HepG2 (cell line): Measurements from ENCODE around the gene ZBTB46. TPM values are rescaled to one million over a fixed set of nuclear protein-coding genes. Genes with fewer than 3 reads are reported as not detected.

Experiments used
- BRCA1 ChIP-seq: sonication (generic); formaldehyde crosslinking; IDR thresholded peaks from 2 replicates; pipeline ENCODE4 v1.4.0; 2020; ENCODE audit warnings: missing genetic modification reagents
- CBX2 ChIP-seq, 2 experiments: fragments of 200-600 bp in 1 of 2; sonication (generic); formaldehyde crosslinking in 1 of 2; IDR thresholded peaks; 2 replicates each; pipeline versions ENCODE4 v1.7.0 to v1.8.1; 2018 to 2022; ENCODE audit warnings: low read depth in 2 of 2, low read length in 1 of 2, mild to moderate bottlenecking in 1 of 2, missing genetic modification reagents in 1 of 2
- CREB1 ChIP-seq, 2 experiments: fragments of 450-650 bp in 1 of 2; IDR thresholded peaks; 2 replicates each; pipeline ENCODE4 v1.6.1; 2016 to 2017; ENCODE audit warnings: control low read depth in 1 of 2, mild to moderate bottlenecking in 1 of 2, missing compliant biosample characterization in 1 of 2, missing genetic modification characterization in 1 of 2
- FOSL2 ChIP-seq: sonication (generic); formaldehyde crosslinking; IDR thresholded peaks from 2 replicates; pipeline ENCODE4 v1.4.0; 2020; ENCODE audit warnings: missing genetic modification reagents
- HOMEZ ChIP-seq: IDR thresholded peaks from 2 replicates; pipeline ENCODE4 v1.6.1; 2016; ENCODE audit warnings: low read depth
- KDM5B ChIP-seq: sonication (generic); formaldehyde crosslinking; IDR thresholded peaks from 2 replicates; pipeline ENCODE4 v1.4.0; 2020; ENCODE audit warnings: missing genetic modification reagents, mild to moderate bottlenecking, borderline replicate concordance
- KLF6 ChIP-seq: IDR thresholded peaks from 2 replicates; pipeline ENCODE4 v1.8.0; 2016; ENCODE audit warnings: missing biosample characterization, missing genetic modification reagents
- MAFF ChIP-seq: IDR thresholded peaks from 2 replicates; pipeline ENCODE4 v1.6.1; 2011; ENCODE audit warnings: low read depth, low read length, improper control_type of control experiment
- NFATC3 ChIP-seq: sonication (generic); formaldehyde crosslinking; IDR thresholded peaks from 2 replicates; pipeline ENCODE4 v1.5.1; 2020; ENCODE audit warnings: mild to moderate bottlenecking, missing genetic modification reagents
- NFIB ChIP-seq: sonication (generic); formaldehyde crosslinking; IDR thresholded peaks from 2 replicates; pipeline ENCODE4 v1.9.0; 2021; ENCODE audit warnings: missing genetic modification reagents, mild to moderate bottlenecking, borderline replicate concordance
- NR2C2 ChIP-seq: sonication (generic); formaldehyde crosslinking; IDR thresholded peaks from 2 replicates; pipeline ENCODE4 v1.4.0; 2020; ENCODE audit warnings: missing genetic modification reagents, mild to moderate bottlenecking, moderate library complexity, borderline replicate concordance
- PCBP2 ChIP-seq: fragments of 200-400 bp; formaldehyde crosslinking; optimal IDR thresholded peaks from 2 replicates; pipeline ENCODE3; 2018; ENCODE audit warnings: low read length, low read depth; ENCODE audit not compliant: poor library complexity, severe bottlenecking
- PHF21A ChIP-seq: sonication (generic); formaldehyde crosslinking; IDR thresholded peaks from 2 replicates; pipeline ENCODE4 v1.5.0; 2020; ENCODE audit warnings: mild to moderate bottlenecking, missing genetic modification reagents
- SETDB1 ChIP-seq: sonication (generic); formaldehyde crosslinking; IDR thresholded peaks from 2 replicates; pipeline ENCODE4 v1.5.1; 2020; ENCODE audit warnings: missing genetic modification reagents, mild to moderate bottlenecking, borderline replicate concordance
- THYN1 ChIP-seq: sonication (generic); formaldehyde crosslinking; IDR thresholded peaks from 2 replicates; pipeline ENCODE4 v1.8.1; 2023; ENCODE audit warnings: low read depth, mild to moderate bottlenecking, moderate library complexity, missing genetic modification reagents, borderline replicate concordance
- TOPORS ChIP-seq: sonication (generic); formaldehyde crosslinking; IDR thresholded peaks from 2 replicates; pipeline ENCODE4 v1.8.0; 2023; ENCODE audit warnings: mild to moderate bottlenecking, missing genetic modification reagents
- ZBTB42 ChIP-seq: sonication (generic); formaldehyde crosslinking; IDR thresholded peaks from 2 replicates; pipeline ENCODE4 v1.5.0; 2020; ENCODE audit warnings: mild to moderate bottlenecking, missing genetic modification reagents
- ZBTB7B ChIP-seq: sonication (generic); formaldehyde crosslinking; IDR thresholded peaks from 2 replicates; pipeline ENCODE4 v1.4.0; 2020; ENCODE audit warnings: missing genetic modification reagents
- ZNF383 ChIP-seq: sonication (generic); formaldehyde crosslinking; IDR thresholded peaks from 2 replicates; pipeline ENCODE4 v1.4.0; 2020; ENCODE audit warnings: missing genetic modification reagents, mild to moderate bottlenecking, borderline replicate concordance
- ZNF513 ChIP-seq: sonication (generic); formaldehyde crosslinking; conservative IDR thresholded peaks from 2 replicates; pipeline ENCODE4 v1.5.0; 2020; ENCODE audit warnings: missing genetic modification reagents
- ZNF670 ChIP-seq: sonication (generic); formaldehyde crosslinking; IDR thresholded peaks from 2 replicates; pipeline ENCODE4 v1.8.0; 2022; ENCODE audit warnings: mild to moderate bottlenecking, missing genetic modification reagents, borderline replicate concordance
- ZNF672 ChIP-seq: sonication (generic); formaldehyde crosslinking; IDR thresholded peaks from 2 replicates; pipeline ENCODE4 v1.8.1; 2022; ENCODE audit warnings: missing genetic modification reagents
- ZNF770 ChIP-seq: sonication (generic); formaldehyde crosslinking; IDR thresholded peaks from 2 replicates; pipeline ENCODE4 v1.5.0; 2020; ENCODE audit warnings: mild to moderate bottlenecking, missing genetic modification reagents
- ZNF841 ChIP-seq: sonication (generic); formaldehyde crosslinking; IDR thresholded peaks from 2 replicates; pipeline ENCODE4 v1.8.1; 2023; ENCODE audit warnings: missing genetic modification reagents, borderline replicate concordance
- polyA plus RNA-seq, 8 experiments: library from polyadenylated mRNA; depleted of rRNA in 3 of 8; stranded (reverse) in 7 of 8; unstranded in 1 of 8; fragments of >200 nt; fragmentation: Illumina TruSeq in 4 of 8; extraction: Trizol in 4 of 8; gene quantifications; 2 replicates each; pipeline versions ENCODE4 v1.2.1 to v1.2.3, GENCODE V29; 2011 to 2016; ENCODE audit warnings: low read depth in 4 of 8, missing spikeins in 1 of 8, mixed read lengths in 1 of 8; ENCODE audit not compliant: insufficient read depth in 1 of 8
- total RNA-seq, 5 experiments: library from RNA; depleted of rRNA; stranded (reverse); fragments of >200 nt; fragmentation: Illumina TruSeq; extraction: Trizol; gene quantifications; 2 replicates each; pipeline ENCODE4 v1.2.3, GENCODE V29; 2016; ENCODE audit warnings: low read depth in 1 of 5

Gene ZBTB46
- total and polyA plus RNA-seq, 2 of the 13 experiments (the other 11 are each of a cell fraction or from before 2014, with no cell fraction given): 1.6 to 13.5 TPM

GRCh38 chr20:63744574-63745423 lies 86.3 kb downstream of the ZBTB46 start (continued):
- TF ChIP-seq TOPORS (CRISPR knock-in tag) (no peak), ZNF770 (no peak), SETDB1 (CRISPR knock-in tag) (no peak), NR2C2 (CRISPR knock-in tag) (0 out of 2 replicates have a peak, but pooled peaks have one; percentile 41), PCBP2 (no peak), NFIB (CRISPR knock-in tag) (no peak), PHF21A (no peak), KDM5B (CRISPR knock-in tag) (no peak), ZNF670 (CRISPR knock-in tag) (no peak), ZBTB42 (CRISPR knock-in tag) (no peak), NFATC3 (no peak), CBX2 (IDR thresholded peaks at IDR 0.05; ENCODE audit: low read depth, low read length) (no peak), CBX2 (CRISPR knock-in tag; IDR thresholded peaks at IDR 0.05; ENCODE audit: low read depth) (no peak), ZBTB7B (CRISPR knock-in tag) (peak; percentile 69), BRCA1 (no peak), MAFF (no peak), ZNF672 (CRISPR knock-in tag) (no peak), CREB1 (IDR thresholded peaks at IDR 0.05) (no peak), CREB1 (CRISPR knock-in tag; IDR thresholded peaks at IDR 0.05) (no peak), ZNF513 (CRISPR knock-in tag) (no peak), THYN1 (CRISPR knock-in tag) (no peak), HOMEZ (CRISPR knock-in tag) (no peak), FOSL2 (CRISPR knock-in tag) (no peak), ZNF841 (CRISPR knock-in tag) (no peak), ZNF383 (0 out of 2 replicates have a peak, but pooled peaks have one; percentile 9), KLF6 (CRISPR knock-in tag) (no peak)
